MCF 10A (cell line): Measurements from ENCODE around the gene LRRC40. TPM values are rescaled to one million over a fixed set of nuclear protein-coding genes. Genes with fewer than 3 reads are reported as not detected.
"Not testable (repeated sequence)": the region's sequence is repeated elsewhere in the genome, so short reads cannot be mapped to it uniquely, and the experiment has no call there.

Experiments
- BruUV-seq: library from RNA; stranded (reverse); fragments of 400-500 nt; replicated peaks from 2 replicates; lab custom pipeline; 2021; lab: Mats Ljungman, UMichigan
- CTCF ChIA-PET: fragments of 300-600 bp; sonication (Branson Sonifier 250); formaldehyde crosslinking; extraction: SDS; loops from one replicate; lab custom pipeline; 2021; ENCODE audit warnings: antibody characterized with exemption, inconsistent platforms; lab: Yijun Ruan, JAX
- POLR2A ChIA-PET: fragments of 300-600, 350-650 bp; sonication (Branson Sonifier 250); formaldehyde crosslinking; extraction: SDS; loops from one replicate; lab custom pipeline; 2020; ENCODE audit warnings: antibody characterized with exemption, inconsistent platforms; lab: Yijun Ruan, JAX
- DNase-seq: peaks from one replicate; pipeline ENCODE4 v3.0.0-alpha.2; 2018; ENCODE audit not compliant: unreplicated experiment
- H3K27ac Mint-ChIP-seq: one replicate; pipeline ENCODE4 v1.8.0; 2022; ENCODE audit warnings: mild to moderate bottlenecking, low read depth, mixed read lengths; ENCODE audit not compliant: unreplicated experiment
- H3K27me3 Mint-ChIP-seq: one replicate; pipeline ENCODE4 v1.8.0; 2022; ENCODE audit warnings: mixed read lengths; ENCODE audit not compliant: insufficient read depth, unreplicated experiment
- H3K36me3 Mint-ChIP-seq: one replicate; pipeline ENCODE4 v1.8.0; 2022; ENCODE audit warnings: mild to moderate bottlenecking, moderate library complexity, mixed read lengths; ENCODE audit not compliant: insufficient read depth, unreplicated experiment
- H3K4me1 Mint-ChIP-seq: one replicate; pipeline ENCODE4 v1.8.0; 2022; ENCODE audit warnings: mixed read lengths; ENCODE audit not compliant: insufficient read depth, unreplicated experiment
- H3K4me3 Mint-ChIP-seq: one replicate; pipeline ENCODE4 v1.8.0; 2022; ENCODE audit warnings: mild to moderate bottlenecking, moderate library complexity, mixed read lengths; ENCODE audit not compliant: unreplicated experiment
- H3K9me3 Mint-ChIP-seq: one replicate; pipeline ENCODE4 v1.8.0; 2022; ENCODE audit warnings: mixed read lengths; ENCODE audit not compliant: unreplicated experiment
- intact Hi-C: fragments of 100-400 bp; cut with micrococcal nuclease; formaldehyde crosslinking; loops from 2 replicates; pipeline ENCODE4 v1.14.1; 2022
- total RNA-seq: library from RNA; stranded (reverse); gene quantifications from 2 replicates; pipeline ENCODE4 v1.2.3, GENCODE V29; 2022
- TF ChIP-seq, protein P1 (sequence below): fragments of 200-600 bp; IDR thresholded peaks from one replicate; pipeline ENCODE4 v1.8.0; 2022; ENCODE audit warnings: antibody characterized with exemption, mild to moderate bottlenecking; ENCODE audit not compliant: unreplicated experiment

The LRRC40 gene
- total RNA-seq, 1 experiment from 2014 or later, result 14.7 TPM

DNA sequence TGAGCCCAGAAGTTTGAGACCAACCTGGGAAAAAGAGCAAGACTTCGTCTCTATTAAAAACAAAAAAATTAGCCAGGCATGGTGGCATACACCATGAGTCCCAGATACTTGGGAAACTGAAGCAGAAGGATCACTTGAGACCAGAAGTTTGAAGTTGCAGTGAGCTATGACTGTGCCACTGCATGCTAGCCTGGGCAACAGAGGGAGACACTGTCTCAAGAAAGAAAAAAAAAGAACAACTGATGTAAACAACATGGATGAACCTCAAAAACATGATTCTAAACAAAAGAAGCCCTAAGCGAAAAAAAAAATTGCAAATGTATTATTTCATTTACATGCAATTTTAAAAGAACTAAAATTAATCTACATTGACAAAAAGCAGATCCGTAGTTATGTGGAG, 9.0 kb downstream of the LRRC40 start:
- no TSS peak for BruUV-seq
- POLR2A ChIA-PET, result interaction anchor here (0.6 kb wide), 1 partner anchor 71 kb away, joined by 4 read pairs; no protein-coding TSS in a partner anchor

DNA sequence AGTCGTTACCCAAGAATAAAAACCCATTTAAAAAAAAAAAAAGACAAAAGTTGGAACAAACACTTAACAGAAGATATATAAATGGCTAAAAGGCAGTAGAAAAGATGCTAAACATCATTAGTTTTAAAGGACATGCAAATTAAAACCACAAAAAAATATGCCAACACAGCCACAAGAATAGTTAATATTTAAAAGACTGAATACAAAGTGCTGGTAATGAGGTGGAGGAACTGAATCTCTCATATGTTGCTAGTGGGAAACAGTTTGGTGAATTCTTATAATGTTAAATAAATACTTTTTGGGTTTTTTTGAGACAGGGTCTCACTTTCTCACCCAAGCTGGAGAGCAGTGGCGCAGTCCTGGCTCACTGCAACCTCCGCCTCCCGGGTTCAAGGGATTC, 10.0 kb downstream of the LRRC40 start:
- no peak for DNase-seq
- intact Hi-C loops, result no loop called here
- no TSS peak for BruUV-seq
- Mint-ChIP-seq H3K4me3 (no peak overlapping the region), H3K27ac (no peak overlapping the region), H3K9me3 (no peaks in the 10 kb centered on the region), H3K4me1 (peaks cover 8% of the 10 kb centered on the region), H3K27me3 (no peaks in the 10 kb centered on the region), H3K36me3 (no peaks in the 10 kb centered on the region)
- POLR2A ChIA-PET, result no interaction called here
- TF ChIP-seq, protein P1, sequence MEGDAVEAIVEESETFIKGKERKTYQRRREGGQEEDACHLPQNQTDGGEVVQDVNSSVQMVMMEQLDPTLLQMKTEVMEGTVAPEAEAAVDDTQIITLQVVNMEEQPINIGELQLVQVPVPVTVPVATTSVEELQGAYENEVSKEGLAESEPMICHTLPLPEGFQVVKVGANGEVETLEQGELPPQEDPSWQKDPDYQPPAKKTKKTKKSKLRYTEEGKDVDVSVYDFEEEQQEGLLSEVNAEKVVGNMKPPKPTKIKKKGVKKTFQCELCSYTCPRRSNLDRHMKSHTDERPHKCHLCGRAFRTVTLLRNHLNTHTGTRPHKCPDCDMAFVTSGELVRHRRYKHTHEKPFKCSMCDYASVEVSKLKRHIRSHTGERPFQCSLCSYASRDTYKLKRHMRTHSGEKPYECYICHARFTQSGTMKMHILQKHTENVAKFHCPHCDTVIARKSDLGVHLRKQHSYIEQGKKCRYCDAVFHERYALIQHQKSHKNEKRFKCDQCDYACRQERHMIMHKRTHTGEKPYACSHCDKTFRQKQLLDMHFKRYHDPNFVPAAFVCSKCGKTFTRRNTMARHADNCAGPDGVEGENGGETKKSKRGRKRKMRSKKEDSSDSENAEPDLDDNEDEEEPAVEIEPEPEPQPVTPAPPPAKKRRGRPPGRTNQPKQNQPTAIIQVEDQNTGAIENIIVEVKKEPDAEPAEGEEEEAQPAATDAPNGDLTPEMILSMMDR, result no peak
- CTCF ChIA-PET, result no interaction called here

More for the DNA sequence above, 9.0 kb downstream of the LRRC40 start:
- no peak overlapping the region for H3K4me3 Mint-ChIP-seq
- H3K4me1 Mint-ChIP-seq, result no peaks in the 10 kb centered on the region
- TF ChIP-seq, protein P1, result no peak
- no peak for DNase-seq
- peaks cover 4% of the 10 kb centered on the region for H3K36me3 Mint-ChIP-seq
- no peaks in the 10 kb centered on the region for H3K9me3 Mint-ChIP-seq
- intact Hi-C loops, result no loop called here
- CTCF ChIA-PET, result no interaction called here
- H3K27ac Mint-ChIP-seq, result no peak overlapping the region
- no peaks in the 10 kb centered on the region for H3K27me3 Mint-ChIP-seq

DNA sequence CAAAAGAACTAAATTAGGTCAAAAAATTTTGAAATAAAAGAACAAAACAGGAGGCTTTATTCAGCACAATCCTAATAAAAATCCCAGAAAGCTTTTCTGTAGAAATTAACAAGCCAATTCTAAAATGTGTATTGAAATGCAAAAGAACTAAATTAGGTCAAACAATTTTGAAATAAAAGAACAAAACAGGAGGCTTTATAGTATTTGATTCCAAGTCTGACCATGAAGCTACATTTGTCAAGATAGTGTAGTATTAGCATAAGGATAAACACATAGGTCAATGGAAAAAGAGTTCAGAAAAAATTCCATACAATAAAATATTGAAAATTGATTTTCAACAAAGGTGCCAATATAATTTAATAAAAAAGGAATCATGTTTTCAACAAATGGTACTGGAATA, 10.8 kb downstream of the LRRC40 start:
- Mint-ChIP-seq H3K4me1 (peaks cover 8% of the 10 kb centered on the region), H3K4me3 (no peak overlapping the region), H3K36me3 (no peaks in the 10 kb centered on the region), H3K27ac (no peak overlapping the region), H3K27me3 (no peaks in the 10 kb centered on the region), H3K9me3 (no peaks in the 10 kb centered on the region)
- intact Hi-C loops, result no loop called here
- no TSS peak for BruUV-seq
- TF ChIP-seq, protein P1, result no peak
- no peak for DNase-seq
- CTCF ChIA-PET, result no interaction called here
- POLR2A ChIA-PET, result no interaction called here

DNA sequence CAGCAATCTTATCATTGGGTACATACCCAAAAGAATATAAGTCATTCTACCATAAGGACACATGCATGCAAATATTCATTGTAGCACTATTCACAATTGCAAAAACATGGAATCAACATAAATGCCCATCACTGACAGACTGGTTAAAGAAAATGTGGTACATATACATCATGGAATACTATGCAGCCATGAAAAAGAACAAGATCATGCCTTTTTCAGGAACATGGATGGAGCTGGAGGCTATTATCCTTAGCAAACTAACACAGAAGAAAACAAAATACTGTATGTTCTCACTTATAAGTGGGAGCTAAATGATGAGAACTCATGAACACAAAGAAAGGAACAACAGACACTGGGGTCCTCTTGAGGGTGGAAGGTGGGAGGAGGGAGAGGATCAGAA, 12.9 kb downstream of the LRRC40 start:
- DNase-seq, H3K36me3 Mint-ChIP-seq, POLR2A ChIA-PET, CTCF ChIA-PET, H3K27me3 Mint-ChIP-seq, H3K27ac Mint-ChIP-seq, intact Hi-C loops, H3K4me3 Mint-ChIP-seq, H3K4me1 Mint-ChIP-seq, H3K9me3 Mint-ChIP-seq, BruUV-seq: not testable (repeated sequence)

DNA sequence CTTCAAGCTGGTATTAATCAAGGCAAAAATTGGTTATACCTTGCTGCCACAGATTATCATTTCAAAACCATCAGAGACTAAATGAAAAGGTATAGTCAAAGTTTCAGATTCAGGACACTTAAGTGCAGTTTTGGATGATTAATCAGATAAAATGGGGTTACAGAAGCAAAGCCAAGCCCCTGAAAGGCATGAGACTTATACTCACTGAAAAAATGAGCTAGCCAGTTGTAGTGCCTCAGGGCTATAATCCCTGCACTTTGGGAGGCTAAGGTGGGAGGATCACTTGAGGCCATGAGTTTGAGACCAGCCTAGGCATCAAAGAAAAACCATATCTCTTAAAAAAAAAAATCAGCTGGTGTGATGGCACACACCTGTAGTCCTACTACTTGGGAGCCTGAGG, 15.2 kb downstream of the LRRC40 start:
- BruUV-seq, result no TSS peak
- intact Hi-C loops, result no loop called here
- CTCF ChIA-PET, result interaction anchor here (0.7 to 1.6 kb wide), 2 partner anchors 12 to 57 kb away, joined by 3 to 7 read pairs; no protein-coding TSS in a partner anchor
- POLR2A ChIA-PET, result interaction anchor here (1.0 kb wide), 1 partner anchor 10 kb away, joined by 4 read pairs; no protein-coding TSS in a partner anchor
- peaks cover 8% of the 10 kb centered on the region for H3K4me1 Mint-ChIP-seq
- H3K36me3 Mint-ChIP-seq, result no peaks in the 10 kb centered on the region
- no peak for DNase-seq
- H3K4me3 Mint-ChIP-seq, result no peak overlapping the region
- H3K9me3 Mint-ChIP-seq, result no peaks in the 10 kb centered on the region
- no peak overlapping the region for H3K27ac Mint-ChIP-seq
- H3K27me3 Mint-ChIP-seq, result no peaks in the 10 kb centered on the region
- TF ChIP-seq, protein P1, result no peak
